Stimulated activated CD8-positive, alpha-beta memory T cell treated with anti-CD3 and anti-CD28 coated beads, Interleukin-4, amount 100 ng/mL, for 24 hours (primary cell): ENCODE data around the gene SRC.

ENCODE experiments used
- DNase-seq: peaks from one replicate; pipeline ENCODE4 v3.0.0-alpha.2; 2020; ENCODE audit warnings: low read depth

Gene SRC

GRCh38 chr20:37345339-37346235 is at the start of gene SRC:
Gene SRC (plus strand): TSS chr20:37346140. CDS start chr20:37384154, 38,014 bp downstream.
- peak; percentile 21 for DNase-seq

GRCh38 chr20:37296371-37296770 is 49.6 kb upstream of the SRC start:
- DNase-seq: no peak

GRCh38 chr20:37297066-37297736 is 48.7 kb upstream of the SRC start:
- no peak for DNase-seq

DNA sequence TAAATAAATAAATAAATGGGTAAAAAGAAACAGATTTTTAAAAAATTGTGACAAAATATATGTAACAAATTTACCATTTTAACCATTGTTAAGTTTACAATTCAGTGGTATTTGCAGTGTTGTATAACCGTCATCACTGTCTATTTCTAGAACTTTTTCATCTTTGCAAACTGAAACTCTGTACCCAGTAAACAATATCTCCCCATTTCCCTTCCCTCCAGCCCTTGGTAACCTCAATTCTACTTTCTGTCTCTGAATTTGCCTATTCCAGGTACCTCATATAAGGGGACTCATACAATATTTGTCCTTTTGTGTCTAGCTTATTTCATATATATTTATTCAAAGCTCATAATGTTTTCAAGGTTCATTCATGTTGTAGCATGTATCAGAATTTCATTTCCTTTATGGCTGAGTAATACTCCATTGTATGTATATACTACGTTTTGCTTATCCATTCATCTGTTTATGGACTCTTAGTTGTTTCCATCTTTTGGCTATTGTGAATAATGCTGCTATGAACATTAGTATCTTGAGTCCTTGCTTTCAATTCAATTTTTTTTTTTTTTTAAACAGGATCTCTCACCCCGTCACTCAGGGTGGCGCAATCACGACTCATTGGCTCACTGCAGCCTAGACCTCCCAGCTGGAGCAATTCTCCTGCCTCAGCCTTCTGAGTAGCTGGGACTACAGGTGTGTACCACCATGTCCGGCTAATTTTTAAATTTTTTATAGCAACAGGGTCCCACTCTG is 47.6 kb upstream of the SRC start:
- DNase-seq: no peak

GRCh38 chr20:37299718-37300528 is 46.0 kb upstream of the SRC start:
- no peak for DNase-seq

DNA sequence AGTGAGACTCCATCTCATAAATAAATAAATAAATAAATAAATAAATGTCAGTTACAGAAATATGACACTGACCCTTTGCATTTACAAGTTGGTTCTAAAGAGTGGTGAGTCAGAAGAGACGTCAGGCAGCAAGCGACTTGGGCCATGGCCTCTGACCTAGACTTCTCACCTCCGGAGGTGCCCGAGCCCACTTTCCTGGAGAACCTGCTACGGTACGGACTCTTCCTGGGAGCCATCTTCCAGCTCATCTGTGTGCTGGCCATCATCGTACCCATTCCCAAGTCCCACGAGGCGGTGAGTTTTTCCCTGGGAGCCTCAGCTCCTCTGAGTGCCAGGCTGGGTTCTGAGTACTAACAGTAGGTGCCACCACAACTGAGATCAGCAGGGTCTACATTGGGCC is 44.8 kb upstream of the SRC start:
- DNase-seq: no peak

- no peak for DNase-seq
These were observed 44.4 kb upstream of the SRC start for GRCh38 chr20:37301558-37301957.

DNA sequence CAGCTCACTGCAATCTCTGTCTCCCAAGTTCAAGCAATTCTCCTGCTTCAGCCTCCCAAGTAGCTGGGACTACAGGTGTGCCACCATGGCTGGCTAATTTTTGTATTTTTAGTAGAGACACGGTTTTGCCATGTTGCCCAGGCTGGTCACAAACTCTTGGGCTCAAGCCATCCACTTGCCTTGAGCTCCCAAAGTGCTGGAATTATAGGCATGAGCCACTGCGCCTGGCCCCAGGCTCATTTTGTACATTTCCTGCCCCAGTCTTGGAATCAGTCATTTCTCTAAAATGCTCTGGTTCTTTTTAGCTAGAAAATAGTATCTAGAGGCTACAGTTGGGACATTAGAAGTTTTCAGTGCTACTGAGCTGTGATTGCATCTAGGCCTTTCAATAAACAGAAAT is 43.0 kb upstream of the SRC start:
- no peak for DNase-seq

- no peak for DNase-seq
These were observed 42.3 kb upstream of the SRC start for GRCh38 chr20:37303637-37304036.

GRCh38 chr20:37305079-37305478 is 40.9 kb upstream of the SRC start:
- DNase-seq: no peak

GRCh38 chr20:37305839-37306238 is 40.1 kb upstream of the SRC start:
- DNase-seq: no peak

GRCh38 chr20:37308086-37309050 is 37.6 kb upstream of the SRC start:
- DNase-seq: no peak

DNA sequence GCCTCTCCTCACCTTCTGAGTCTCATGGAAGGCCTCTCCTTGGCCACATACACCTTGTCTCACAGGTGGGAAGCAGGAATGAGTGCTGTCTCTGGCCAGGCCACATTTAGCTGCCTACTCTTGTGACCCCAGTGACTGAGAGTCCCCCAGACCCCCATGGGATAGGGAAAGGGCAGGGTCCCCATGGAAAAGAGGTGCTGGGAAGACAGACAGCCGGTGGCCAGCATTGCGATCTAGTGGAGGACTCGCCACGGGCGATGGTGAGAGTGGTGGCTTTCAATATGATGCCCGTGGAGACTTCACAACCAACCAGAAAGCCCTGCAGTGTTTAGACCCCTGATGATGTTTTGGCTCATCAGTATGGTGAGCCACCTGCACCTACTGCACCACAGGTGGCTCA is 36.6 kb upstream of the SRC start:
- DNase-seq: no peak

- DNase-seq: no peak
These were observed 35.9 kb upstream of the SRC start for GRCh38 chr20:37309936-37310590.

DNA sequence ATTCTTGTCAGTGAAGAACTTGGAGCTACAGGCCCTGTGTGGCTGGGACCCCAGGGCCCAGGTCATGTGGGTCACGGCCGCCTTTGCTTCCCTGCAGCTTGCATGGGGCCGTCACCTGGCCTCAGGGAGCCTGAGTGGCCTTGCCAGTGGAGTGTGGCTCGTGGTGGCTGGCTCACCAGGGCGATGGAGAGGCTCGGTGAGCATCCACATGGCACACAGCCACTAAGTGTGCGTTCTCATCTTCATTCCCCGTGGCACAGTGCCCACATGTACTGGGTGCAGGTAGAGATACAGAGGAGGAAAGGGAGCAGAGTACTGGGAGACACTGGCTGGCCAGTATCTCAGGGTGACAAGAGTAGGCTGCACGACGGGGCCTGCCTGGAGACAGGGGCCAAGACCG is 35.0 kb upstream of the SRC start:
- no peak for DNase-seq

DNA sequence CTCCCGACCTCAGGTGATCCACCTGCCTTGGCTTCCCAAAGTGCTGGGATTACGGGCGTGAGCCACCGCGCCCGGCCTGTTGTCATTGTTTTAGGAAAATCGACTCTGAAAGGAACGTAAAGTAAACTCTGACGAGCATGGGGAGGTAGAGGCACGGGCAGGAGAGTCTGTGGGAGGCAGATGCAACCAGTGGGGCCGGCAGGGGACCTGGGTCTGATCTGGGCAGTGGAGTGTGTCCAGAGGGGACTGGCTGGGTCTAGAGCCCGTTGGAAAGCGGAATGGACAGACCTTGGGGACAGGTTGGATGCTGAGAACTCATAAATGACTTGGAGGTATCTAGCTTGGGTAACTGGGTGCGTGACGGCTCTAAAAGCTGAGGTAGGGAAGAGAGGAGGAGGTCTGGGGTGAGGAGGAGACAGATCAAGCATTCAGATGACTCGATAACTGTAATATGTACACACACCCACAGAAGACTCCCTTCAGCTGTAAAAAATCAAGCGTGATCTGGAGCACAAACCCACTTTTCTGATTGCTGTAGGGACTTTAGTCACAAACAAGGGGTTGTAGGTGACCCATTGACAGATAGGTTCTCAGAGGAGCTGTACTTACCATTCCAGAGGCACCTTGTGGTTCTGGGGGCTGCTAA is 34.1 kb upstream of the SRC start:
- DNase-seq: no peak

DNA sequence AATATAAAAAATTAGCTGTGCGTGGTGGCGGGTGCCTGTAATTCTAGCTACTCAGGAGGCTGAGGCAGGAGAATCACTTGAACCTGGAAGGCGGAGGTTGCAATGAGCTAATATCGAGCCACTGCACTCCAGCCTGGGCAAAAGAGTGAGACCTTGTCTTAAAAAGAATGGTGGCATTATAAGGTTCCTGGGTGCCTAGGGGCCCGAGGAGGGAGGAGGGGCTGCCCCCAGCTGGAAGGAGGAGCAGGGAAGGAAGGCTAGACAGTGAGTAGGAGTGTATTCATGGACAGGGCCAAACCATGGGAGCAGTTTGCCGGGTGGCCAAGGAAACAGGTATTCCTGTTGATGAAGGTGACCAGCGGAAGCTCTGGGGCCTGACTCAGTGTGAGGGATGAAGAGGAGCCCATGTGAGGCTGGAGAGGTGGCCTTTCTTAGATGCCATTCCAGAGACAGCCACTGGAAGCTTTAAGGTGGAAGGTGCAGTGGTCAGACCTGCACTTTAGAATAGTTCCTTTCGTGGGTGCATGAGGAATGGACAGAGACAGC is 32.3 kb upstream of the SRC start:
- no peak for DNase-seq

DNA sequence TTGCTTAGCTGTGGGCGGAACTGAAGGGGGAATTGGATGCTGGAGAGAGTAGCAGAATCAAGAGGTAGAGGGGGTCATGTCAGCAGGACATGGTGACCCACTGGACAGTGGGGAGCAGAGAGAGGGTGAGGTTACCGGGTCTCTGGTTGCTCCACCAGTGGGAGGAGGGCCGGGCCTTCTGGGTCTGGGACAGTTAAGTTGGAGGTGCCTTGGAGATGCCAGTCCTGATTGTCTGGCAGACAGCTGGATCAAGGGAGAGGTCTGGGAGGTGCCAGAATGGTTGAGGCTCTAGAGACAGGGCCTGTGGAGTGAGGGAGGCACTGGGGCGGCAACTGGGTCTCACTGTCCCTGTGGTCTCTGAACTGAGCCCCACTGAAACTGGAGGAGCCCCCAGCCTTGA is 31.8 kb upstream of the SRC start:
- DNase-seq: no peak

- no peak for DNase-seq
These were observed 31.3 kb upstream of the SRC start for GRCh38 chr20:37314617-37315016.
